Activated CD4-positive, alpha-beta T cell treated with anti-CD3 and anti-CD28 coated beads for 36 hours (primary cell): ENCODE measurements around the gene ACY1. TPM values are rescaled to one million over a fixed set of nuclear protein-coding genes. Genes with fewer than 3 reads are reported as not detected.
A peak's percentile ranks its signal among the peaks of the same experiment; 100 is the strongest.

ENCODE experiments used
- ATAC-seq: fragments of 200-7000 bp; cut with Tn5 transposase; one replicate; pipeline ENCODE4 v1.10.0; 2021; ENCODE audit warnings: mild to moderate bottlenecking, moderate library complexity
- CTCF ChIA-PET: fragments of 350-600 bp; sonication (Branson Sonifier 250); formaldehyde crosslinking; loops from one replicate; lab custom pipeline; 2021; ENCODE audit warnings: antibody characterized with exemption; lab: Charles Lee
- POLR2A ChIA-PET: fragments of 350-600 bp; sonication (Branson Sonifier 250); formaldehyde crosslinking; loops from one replicate; lab custom pipeline; 2021; ENCODE audit warnings: antibody characterized with exemption, inconsistent platforms; lab: Charles Lee
- DNase-seq: peaks from one replicate; pipeline ENCODE4 v3.0.0-alpha.2; 2020
- H3K27ac Mint-ChIP-seq: one replicate; pipeline ENCODE4 v1.8.0; 2021; ENCODE audit warnings: mixed read lengths
- H3K27me3 Mint-ChIP-seq: one replicate; pipeline ENCODE4 v1.8.0; 2021; ENCODE audit warnings: mixed read lengths
- H3K36me3 Mint-ChIP-seq: one replicate; pipeline ENCODE4 v1.8.0; 2021; ENCODE audit warnings: low read depth, mixed read lengths
- H3K4me1 Mint-ChIP-seq: one replicate; pipeline ENCODE4 v1.8.0; 2021; ENCODE audit warnings: mixed read lengths
- H3K4me3 Mint-ChIP-seq: one replicate; pipeline ENCODE4 v1.8.0; 2021; ENCODE audit warnings: mild to moderate bottlenecking, moderate library complexity, mixed read lengths
- H3K9me3 Mint-ChIP-seq: one replicate; pipeline ENCODE4 v1.8.0; 2021; ENCODE audit warnings: low read depth, mixed read lengths
- intact Hi-C, 2 experiments: fragments of 100-400 bp; cut with DNase I in 1 of 2; cut with micrococcal nuclease in 1 of 2; formaldehyde crosslinking; loops; one replicate each; pipeline versions ENCODE4 v1.14.2 to v1.15.1; 2022 to 2024; cut with DNase I, micrococcal nuclease
- total RNA-seq, 2 experiments: library from RNA; stranded (reverse); gene quantifications; one replicate each; pipeline ENCODE4 v1.2.3, GENCODE V29; 2021

ACY1 gene
- total RNA-seq: 10 to 100 TPM; 61.5 to 90.0 TPM

DNA sequence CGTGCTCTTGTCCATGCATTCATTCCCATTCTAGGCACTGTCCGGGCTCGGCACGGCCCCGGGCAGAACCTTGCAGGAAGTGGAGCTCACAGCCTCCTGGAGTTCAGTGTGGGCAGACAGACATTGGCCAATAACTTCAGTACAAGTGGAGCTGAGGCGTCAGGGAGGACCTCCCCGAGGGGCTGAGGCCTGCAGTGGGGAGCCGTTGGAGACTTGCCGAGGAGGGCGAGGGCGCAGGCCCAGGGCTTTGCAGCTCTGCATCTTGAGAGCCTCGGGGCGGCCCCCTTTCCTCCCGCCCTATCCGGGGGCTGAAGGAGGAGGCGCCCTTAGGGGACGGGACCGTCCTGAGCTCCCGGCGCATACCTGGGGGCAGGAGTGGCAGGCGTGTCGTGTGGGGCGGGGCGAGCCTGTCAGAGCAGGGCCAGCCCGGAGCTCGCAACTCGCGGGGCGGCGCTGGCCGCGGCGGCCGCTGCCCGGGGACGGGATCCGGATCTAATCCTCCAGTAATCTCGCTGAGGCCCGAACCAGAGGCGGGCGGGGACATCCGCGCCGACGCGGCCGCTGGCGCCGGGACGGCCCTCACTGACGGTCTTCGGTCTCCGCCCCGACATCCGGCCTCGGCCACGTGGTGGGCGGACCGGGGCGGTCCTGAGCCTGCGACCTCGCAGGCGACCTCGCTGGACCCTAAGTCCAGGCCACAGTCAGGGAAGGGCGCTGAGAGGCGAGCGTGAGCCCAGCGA, at the start of gene ACY1:
Gene ACY1, plus strand, starts transcription at position 698 of the 740 bp plus-strand sequence. CDS start 530 bp downstream, outside the sequence.
- CTCF ChIA-PET: interaction anchor here (0.5 to 2.7 kb wide), 14 partner anchors 9 to 172 kb away, joined by 3 to 25 read pairs (median 6); partner anchors contain the start of genes ABHD14B, PARP3, PCBP4 and POC1A
- peak within 1 kb of the TSS; percentile 96 for H3K27ac Mint-ChIP-seq
- peaks cover 3% of the 10 kb centered on the region for H3K36me3 Mint-ChIP-seq
- peaks cover 20% of the 10 kb centered on the region for H3K4me1 Mint-ChIP-seq
- intact Hi-C loops: loop anchor here (1.0 kb wide), 5 partner anchors 9 to 171 kb away; partner anchors contain the start of genes PARP3 (in 2 of the 2), RPL29 (in 2 of the 2), ABHD14B (in 1 of the 2) and POC1A (in 1 of the 2)
- peak within 1 kb of the TSS; percentile 96 for H3K4me3 Mint-ChIP-seq
- H3K9me3 Mint-ChIP-seq: no peaks in the 10 kb centered on the region
- DNase-seq (peak; percentile 90), ATAC-seq (peak; percentile 88)
- POLR2A ChIA-PET: interaction anchor here (0.6 to 4.1 kb wide), 9 partner anchors 8 to 296 kb away, joined by 3 to 43 read pairs (median 6); partner anchors contain the start of genes ABHD14A, ABHD14B, DUSP7 and PARP3
- H3K27me3 Mint-ChIP-seq: no peaks in the 10 kb centered on the region

DNA sequence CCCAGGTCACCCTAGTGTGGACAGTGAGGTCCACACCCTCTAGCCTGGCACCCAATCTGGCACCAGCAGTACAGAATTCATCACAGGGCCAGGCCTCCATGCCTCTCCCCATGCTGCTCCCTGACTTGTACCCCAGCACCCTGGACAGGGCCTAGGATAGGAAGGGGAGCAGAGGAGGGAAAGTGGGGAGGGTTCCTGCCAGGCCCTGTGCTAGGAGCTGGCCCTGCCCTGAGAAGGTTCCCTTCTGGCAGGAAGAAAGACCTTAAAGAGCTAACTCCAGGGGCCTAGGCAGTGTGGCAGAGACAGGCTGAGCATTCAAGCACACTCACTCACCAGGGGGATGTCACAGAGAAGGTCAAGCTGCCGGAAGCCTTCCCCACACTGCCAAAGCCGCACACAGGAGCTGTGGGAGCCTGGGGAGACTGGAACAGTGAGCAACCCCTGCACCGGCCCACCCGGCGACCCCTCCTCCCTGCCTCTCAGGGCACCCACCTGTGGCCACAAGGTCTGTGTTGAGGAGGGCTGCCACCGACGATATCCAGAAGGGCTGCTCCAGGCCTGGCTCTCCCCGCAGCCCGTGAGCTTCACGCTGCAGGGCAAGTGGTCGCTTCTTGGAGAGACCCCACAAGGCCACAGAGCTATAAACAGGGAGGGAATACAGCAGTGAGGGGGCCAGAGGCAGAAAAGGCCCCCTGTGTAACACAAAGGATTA, 49.0 kb upstream of the ACY1 start:
- DNase-seq: no peak
- ATAC-seq: no peak
- Mint-ChIP-seq H3K9me3 (no peaks in the 10 kb centered on the region), H3K4me3 (no peak overlapping the region), H3K4me1 (peaks cover 11% of the 10 kb centered on the region), H3K27ac (no peak overlapping the region), H3K27me3 (no peaks in the 10 kb centered on the region), H3K36me3 (peaks cover 52% of the 10 kb centered on the region)
- POLR2A ChIA-PET: no interaction called here
- CTCF ChIA-PET: interaction anchor here (1.1 to 1.2 kb wide), 2 partner anchors 19 to 29 kb away, joined by 3 read pairs; no protein-coding TSS in a partner anchor
- intact Hi-C loops: no loop called here

DNA sequence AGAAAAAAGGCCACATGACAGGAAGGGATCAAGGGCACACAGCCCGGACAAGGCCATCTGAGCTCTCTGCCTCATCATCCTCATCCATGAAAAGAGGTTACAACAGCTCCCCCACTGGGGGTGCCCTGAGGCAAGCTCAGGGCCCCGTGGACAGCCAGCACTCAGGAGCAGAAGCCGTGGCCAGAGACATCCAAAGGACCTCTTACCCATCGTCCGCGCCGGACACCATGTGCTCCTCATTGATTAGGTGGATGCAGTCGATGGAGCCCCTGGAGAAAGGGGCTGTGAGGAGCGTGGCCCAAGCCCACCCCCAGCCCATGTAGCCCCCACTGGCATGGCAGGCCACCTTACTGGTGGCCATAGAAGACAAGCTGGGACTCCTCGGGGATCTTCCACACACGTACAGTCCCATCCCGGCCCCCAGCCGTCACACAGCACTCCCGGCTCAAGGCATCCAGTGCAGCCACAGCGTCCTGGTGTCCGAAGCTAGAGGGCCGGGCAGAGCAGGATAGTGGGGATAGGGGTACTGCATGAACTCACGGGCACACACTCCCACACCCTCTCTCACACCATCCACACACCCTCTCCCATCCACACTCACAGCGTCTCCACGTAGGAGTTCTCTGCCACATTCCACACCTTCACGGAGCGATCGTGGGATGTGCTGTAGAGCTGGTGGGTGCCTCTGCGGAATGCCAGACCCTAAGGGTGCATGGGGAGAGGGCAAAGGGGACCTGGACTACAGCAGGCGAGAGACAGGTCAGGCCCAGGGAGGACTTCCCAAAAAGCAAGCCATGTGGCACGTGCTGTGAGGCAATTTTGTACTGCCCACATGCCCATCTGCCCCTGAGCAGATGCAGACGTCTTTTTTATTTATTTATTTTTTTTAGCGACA, 48.1 kb upstream of the ACY1 start:
- intact Hi-C loops: no loop called here
- no peak for DNase-seq
- Mint-ChIP-seq H3K27ac (no peak overlapping the region), H3K9me3 (no peaks in the 10 kb centered on the region), H3K27me3 (no peaks in the 10 kb centered on the region), H3K4me3 (no peak overlapping the region), H3K36me3 (peaks cover 52% of the 10 kb centered on the region), H3K4me1 (peaks cover 18% of the 10 kb centered on the region)
- no peak for ATAC-seq
- ChIA-PET CTCF (interaction anchor here (1.1 to 1.2 kb wide), 2 partner anchors 19 to 28 kb away, joined by 3 read pairs; no protein-coding TSS in a partner anchor), POLR2A (no interaction called here)

DNA sequence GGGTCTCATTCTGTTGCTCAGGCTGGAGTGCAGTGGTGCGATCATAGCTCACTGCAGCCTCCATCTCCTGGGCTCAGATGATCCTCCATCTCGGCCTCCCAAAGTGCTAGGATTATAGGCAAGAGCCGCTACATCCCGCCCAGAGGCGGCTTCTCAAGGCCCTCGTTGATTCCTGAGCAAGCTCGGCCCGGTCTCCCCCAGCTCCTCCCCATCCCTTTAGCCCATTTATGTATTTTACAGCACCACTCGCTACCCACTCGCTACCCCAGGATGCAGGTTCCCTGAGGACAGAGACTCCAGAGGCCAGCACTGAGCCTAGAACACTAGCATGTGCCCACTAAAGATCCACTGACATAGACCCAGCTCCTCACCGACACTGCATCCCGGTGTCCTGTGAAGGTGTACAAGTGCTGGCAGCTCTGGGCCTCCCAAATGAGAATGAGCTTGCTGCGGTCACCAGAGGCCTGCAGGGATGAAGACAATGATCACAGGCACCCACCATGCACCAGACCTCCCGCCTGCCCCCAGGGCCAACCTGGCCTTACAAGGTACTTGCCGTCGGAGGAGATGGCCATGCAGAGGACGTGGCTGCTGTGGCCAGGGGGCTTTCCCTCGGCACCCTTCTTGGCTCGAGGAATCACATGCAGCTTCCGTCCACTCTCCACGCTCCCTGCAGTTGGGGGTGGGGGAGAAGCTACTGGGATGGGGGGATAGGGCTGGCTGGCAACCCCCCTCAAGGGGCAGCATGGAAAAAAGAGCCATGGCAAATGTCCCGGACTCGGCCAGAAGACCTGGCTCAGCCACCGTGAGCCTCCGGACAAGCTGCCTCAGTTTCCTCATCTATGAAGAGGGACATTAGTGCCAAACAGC, 47.2 kb upstream of the ACY1 start:
- no peak for ATAC-seq
- Mint-ChIP-seq H3K27ac (no peak overlapping the region), H3K4me3 (no peak overlapping the region), H3K9me3 (no peaks in the 10 kb centered on the region), H3K27me3 (no peaks in the 10 kb centered on the region), H3K4me1 (peaks cover 27% of the 10 kb centered on the region), H3K36me3 (peaks cover 52% of the 10 kb centered on the region)
- CTCF ChIA-PET: interaction anchor here (0.5 kb wide), 1 partner anchor 186 kb away, joined by 4 read pairs; no protein-coding TSS in a partner anchor
- DNase-seq: no peak
- POLR2A ChIA-PET: no interaction called here
- intact Hi-C loops: no loop called here

DNA sequence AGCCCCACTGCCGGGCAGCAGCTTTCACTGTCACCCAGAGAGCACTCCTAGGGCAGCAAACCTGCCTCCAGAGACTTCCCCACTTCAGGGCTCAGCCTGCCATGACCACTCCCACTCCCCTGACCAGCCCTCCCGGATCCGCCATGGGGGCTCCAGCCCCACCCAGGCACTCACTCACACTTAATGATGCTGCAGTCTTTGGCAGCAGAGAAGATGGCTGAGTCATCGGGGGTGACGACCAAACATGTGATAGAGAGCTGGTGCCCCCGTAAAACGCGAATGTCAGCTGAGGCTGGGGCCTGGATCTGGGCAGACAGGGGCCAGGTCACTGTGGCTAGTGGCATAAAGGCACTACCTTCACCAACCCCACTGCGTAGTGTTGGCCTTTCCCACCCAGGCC, 46.3 kb upstream of the ACY1 start:
- intact Hi-C loops: no loop called here
- ATAC-seq (no peak), DNase-seq (no peak)
- H3K9me3 Mint-ChIP-seq: no peaks in the 10 kb centered on the region
- CTCF ChIA-PET: interaction anchor here (0.5 kb wide), 1 partner anchor 134 kb away, joined by 3 read pairs; no protein-coding TSS in a partner anchor
- H3K27ac Mint-ChIP-seq: no peak overlapping the region
- no peaks in the 10 kb centered on the region for H3K27me3 Mint-ChIP-seq
- H3K4me3 Mint-ChIP-seq: no peak overlapping the region
- POLR2A ChIA-PET: no interaction called here
- peaks cover 27% of the 10 kb centered on the region for H3K4me1 Mint-ChIP-seq
- peaks cover 51% of the 10 kb centered on the region for H3K36me3 Mint-ChIP-seq

DNA sequence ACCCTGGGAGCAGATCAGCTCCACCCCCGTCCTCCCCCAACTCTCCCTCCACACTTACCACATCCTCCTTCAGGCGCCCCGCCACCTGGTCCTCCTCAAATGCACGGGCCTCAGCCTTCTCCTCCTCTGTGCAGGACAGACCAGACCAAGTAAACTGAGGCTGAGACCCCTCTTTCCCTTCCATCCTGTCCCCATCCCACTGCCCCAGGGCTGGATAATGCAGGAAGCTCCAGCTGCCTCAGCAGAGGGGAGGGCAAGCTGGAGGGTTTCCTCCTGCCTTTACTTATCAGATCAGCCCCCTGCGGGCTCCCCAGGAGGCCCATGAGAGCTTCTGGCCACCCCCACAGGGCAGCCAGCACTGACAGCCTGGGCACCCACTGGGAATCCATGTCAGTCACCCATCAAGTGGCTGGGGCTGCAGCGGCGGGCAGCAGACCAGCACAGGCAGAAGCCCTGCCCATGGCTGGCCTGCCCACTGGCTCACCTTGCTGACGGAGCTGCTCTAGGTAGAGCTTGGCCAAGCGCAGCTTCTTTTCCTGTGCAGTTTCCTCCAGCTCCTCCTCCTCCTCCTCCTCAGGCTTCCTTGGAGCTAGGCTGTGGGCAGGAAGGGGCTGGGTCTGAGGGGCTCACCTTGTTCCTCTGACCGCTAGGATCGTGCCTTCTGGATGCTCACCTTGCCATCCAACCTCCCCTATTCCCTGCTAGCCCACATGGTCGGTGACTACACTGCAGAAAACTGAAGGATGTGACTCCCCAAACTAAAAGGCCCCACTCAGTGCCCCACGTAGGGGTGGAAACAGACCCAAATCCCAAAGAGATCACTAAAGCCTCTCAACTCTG, 45.5 kb upstream of the ACY1 start:
- Mint-ChIP-seq H3K4me1 (peaks cover 30% of the 10 kb centered on the region), H3K27ac (no peak overlapping the region), H3K27me3 (no peaks in the 10 kb centered on the region), H3K9me3 (no peaks in the 10 kb centered on the region), H3K4me3 (no peak overlapping the region), H3K36me3 (peaks cover 49% of the 10 kb centered on the region)
- intact Hi-C loops: no loop called here
- DNase-seq: no peak
- CTCF ChIA-PET: no interaction called here
- no peak for ATAC-seq
- POLR2A ChIA-PET: no interaction called here

DNA sequence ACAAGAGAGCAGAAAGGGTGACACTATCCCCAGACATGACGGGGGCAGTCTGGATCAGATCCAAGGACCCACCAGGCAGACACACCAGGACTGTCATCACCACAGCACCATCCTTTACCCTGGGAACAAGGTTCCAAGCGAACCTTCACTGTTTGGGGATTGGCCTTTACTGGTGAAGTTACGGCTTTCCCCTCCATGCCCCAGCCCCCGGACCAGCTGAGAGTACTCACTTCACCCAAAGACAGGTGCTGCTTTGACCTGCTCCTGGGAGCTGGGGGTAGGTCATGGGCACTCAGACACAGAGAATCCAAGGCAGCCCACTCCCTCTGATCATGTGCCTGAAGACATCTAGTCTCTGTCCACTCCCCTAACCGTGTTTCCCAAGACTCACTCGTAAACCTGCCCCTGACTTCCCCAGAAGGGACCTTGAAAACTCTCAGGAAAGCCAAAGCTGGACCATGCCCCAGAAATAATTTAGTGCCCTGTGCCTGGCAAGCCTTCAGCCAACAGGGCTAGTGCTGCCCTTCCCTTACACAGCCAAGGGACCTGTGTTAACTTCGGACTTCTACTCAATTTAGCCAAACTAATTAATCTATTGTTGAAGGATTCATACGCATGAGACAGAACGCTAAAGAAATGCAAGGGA, 44.4 kb upstream of the ACY1 start:
- Mint-ChIP-seq H3K4me3 (no peak overlapping the region), H3K27ac (peak overlapping the region; percentile 52), H3K36me3 (peaks cover 41% of the 10 kb centered on the region), H3K27me3 (no peaks in the 10 kb centered on the region), H3K4me1 (peaks cover 33% of the 10 kb centered on the region), H3K9me3 (no peaks in the 10 kb centered on the region)
- no peak for DNase-seq
- POLR2A ChIA-PET: no interaction called here
- CTCF ChIA-PET: interaction anchor here (0.6 kb wide), 2 partner anchors 218 to 1054 kb away, joined by 3 to 4 read pairs; no protein-coding TSS in a partner anchor
- intact Hi-C loops: no loop called here
- ATAC-seq: no peak

DNA sequence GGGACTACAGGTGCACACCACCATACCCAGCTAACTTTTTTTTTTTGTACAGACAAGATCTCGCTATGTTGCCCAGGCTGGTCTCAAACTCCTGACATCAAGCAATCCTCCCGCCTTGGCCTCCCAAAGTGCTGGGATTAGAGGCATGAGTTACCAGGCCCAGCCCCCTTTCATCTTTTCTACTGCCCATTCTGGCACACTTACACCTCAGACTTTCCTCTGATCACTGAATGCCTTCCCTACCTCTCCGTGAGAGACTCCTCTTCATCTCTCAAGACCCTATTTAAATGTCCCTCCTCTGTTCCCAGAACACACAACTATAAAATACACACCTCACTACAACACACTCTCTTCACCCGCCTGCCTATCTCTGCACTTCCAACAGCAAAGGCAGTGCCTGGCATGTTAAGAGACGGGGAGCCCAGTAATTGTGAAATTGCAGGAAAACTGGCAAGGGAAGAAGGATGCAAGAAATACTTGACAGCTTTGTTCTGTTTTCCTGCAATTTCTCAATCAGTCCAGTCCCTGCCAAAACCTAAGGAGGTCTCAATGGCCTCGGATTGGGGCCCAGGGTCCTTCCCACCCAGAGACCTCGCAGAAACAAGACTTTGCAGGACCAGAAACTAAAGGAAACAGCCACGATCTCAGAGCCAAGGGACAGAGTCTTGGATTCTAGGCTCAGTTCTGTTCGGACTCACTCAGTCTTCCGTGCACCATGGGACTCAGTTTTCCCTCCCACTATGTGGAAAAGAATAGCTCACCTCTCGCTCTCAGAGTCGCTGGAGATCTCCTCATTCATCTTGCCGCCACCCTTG, 42.5 kb upstream of the ACY1 start:
- POLR2A ChIA-PET: interaction anchor here (0.6 to 1.1 kb wide), 10 partner anchors 28 to 1373 kb away, joined by 3 to 13 read pairs (median 4); partner anchors contain the start of genes ACY1, C3orf18, DUSP7 and POC1A
- no peaks in the 10 kb centered on the region for H3K27me3 Mint-ChIP-seq
- CTCF ChIA-PET: interaction anchor here (0.6 to 3.3 kb wide), 25 partner anchors 8 to 1623 kb away, joined by 3 to 30 read pairs (median 4); partner anchors contain the start of genes ABHD14A, ABHD14B, DUSP7 and IQCF2
- H3K27ac Mint-ChIP-seq: peak overlapping the region; percentile 45
- ATAC-seq (no peak), DNase-seq (no peak)
- intact Hi-C loops: loop anchor here (5.0 to 10.0 kb wide), 2 partner anchors 1326 to 1644 kb away; partner anchors contain the start of genes CISH (in 1 of the 2), HYAL3 (in 1 of the 2), MAPKAPK3 (in 1 of the 2) and NAA80 (in 1 of the 2)
- H3K4me1 Mint-ChIP-seq: peaks cover 33% of the 10 kb centered on the region
- H3K9me3 Mint-ChIP-seq: no peaks in the 10 kb centered on the region
- peaks cover 29% of the 10 kb centered on the region for H3K36me3 Mint-ChIP-seq
- peak overlapping the region; percentile 84 for H3K4me3 Mint-ChIP-seq
